Aorta (tissue), 5 donors: ENCODE results near the gene NCKAP5. TPM values are rescaled to one million over a fixed set of nuclear protein-coding genes. Genes with fewer than 3 reads are reported as not detected.
"Not testable (repeated sequence)": the region's sequence is repeated elsewhere in the genome, so short reads cannot be mapped to it uniquely, and the experiment has no call there.

ENCODE experiments used
- ATAC-seq: fragments of 200-7000 bp; cut with Tn5 transposase; one replicate; pipeline ENCODE4 v1.9.1; 2022; ENCODE audit warnings: moderate library complexity; ENCODE audit not compliant: low FRiP score
- DNase-seq, 2 donors: peaks; one replicate each; pipeline ENCODE4 v3.0.0-alpha.2; 2020
- H3K27ac ChIP-seq, 2 donors: one replicate each; pipeline ENCODE4 v1.5.1; 2013; ENCODE audit warnings: low read length in 2 of 2, mild to moderate bottlenecking in 2 of 2, moderate library complexity in 2 of 2, control low read depth in 1 of 2, inconsistent platforms in 1 of 2, low read depth in 1 of 2
- H3K27me3 ChIP-seq, 2 donors: one replicate each; pipeline ENCODE4 v1.6.1; 2013; ENCODE audit warnings: control low read depth in 1 of 2, low read length in 1 of 2, mild to moderate bottlenecking in 1 of 2, moderate library complexity in 1 of 2; ENCODE audit not compliant: insufficient read depth in 2 of 2, control insufficient read depth in 1 of 2
- H3K36me3 ChIP-seq, 2 donors: one replicate each; pipeline ENCODE4 v1.6.1; 2013; ENCODE audit warnings: control low read depth in 1 of 2, low read length in 1 of 2, mild to moderate bottlenecking in 1 of 2; ENCODE audit not compliant: insufficient read depth in 2 of 2, control insufficient read depth in 1 of 2
- H3K4me1 ChIP-seq, 2 donors: one replicate each; pipeline ENCODE4 v1.6.1; 2013; ENCODE audit warnings: low read length in 2 of 2, control low read depth in 1 of 2, mild to moderate bottlenecking in 1 of 2, moderate library complexity in 1 of 2; ENCODE audit not compliant: insufficient read depth in 2 of 2, control insufficient read depth in 1 of 2
- H3K4me3 ChIP-seq, 2 donors: one replicate each; pipeline ENCODE4 v1.5.1; 2013; ENCODE audit warnings: low read length in 2 of 2, control low read depth in 1 of 2, mild to moderate bottlenecking in 1 of 2
- H3K9me3 ChIP-seq: one replicate; pipeline ENCODE4 v1.6.1; 2013; ENCODE audit warnings: mild to moderate bottlenecking, low read length; ENCODE audit not compliant: control insufficient read depth
- WGBS, 2 donors: extraction: QIAGEN DNeasy Blood & Tissue Kit; methylation state at CpG; one replicate each; pipeline ENCODE4 v1.1.7; 2013; 5-methylcytosine and 5-hydroxymethylcytosine counted together
- intact Hi-C, 2 donors: fragments of 100-400 bp; cut with DNase I; formaldehyde crosslinking; loops; one replicate each; pipeline versions ENCODE4 v1.14.2 to v1.15.0; 2022
- polyA plus RNA-seq, 2 donors: library from polyadenylated mRNA; stranded (reverse); fragments of 200-250 nt; gene quantifications; one replicate each; pipeline ENCODE4 v1.2.3, GENCODE V29; 2013
- total RNA-seq, 2 donors: library from RNA; stranded (reverse); fragmentation: NEBNext Ultra II Directional; extraction: Animal tissue kit (Norgen Biotek cat#: 25700); gene quantifications; one replicate each; pipeline ENCODE4 v1.2.1, GENCODE V29; 2021
- donor health status: healthy with polysubstance abuse.
- donor health status: Bipolar disorder and iron deficiency.
- donor health status: DM: no; HTN: no; CAD: no.
- donor health status: DM: no; HTN: no; CAD: no.
- donor health status: DM: yes; HTN: yes; CAD: no.

Gene NCKAP5
- total and polyA plus RNA-seq, 4 donors, result 0.75 to 7.5 (median 2.4) TPM; not detected in 1

DNA sequence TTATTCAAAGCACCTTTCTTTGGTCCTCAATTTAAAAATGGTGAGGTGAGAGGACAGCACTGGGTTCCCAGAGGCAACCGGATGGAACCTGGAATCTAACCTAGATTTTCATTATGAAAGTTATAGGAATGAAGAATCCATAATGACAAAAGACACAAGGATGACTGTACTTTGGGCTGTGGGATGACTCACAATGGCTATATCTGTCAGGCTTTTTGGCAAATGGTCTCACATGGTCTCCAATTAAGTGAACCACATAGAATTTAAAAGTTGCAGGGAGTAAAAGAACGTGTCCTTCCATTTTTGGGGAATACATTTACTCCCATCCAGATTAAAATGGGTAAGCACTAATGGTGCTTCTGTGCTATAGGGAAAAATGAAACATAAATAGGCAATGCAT is 866.5 kb downstream of the NCKAP5 start:
- H3K27me3 ChIP-seq, result peaks cover 0 to 1% of the 10 kb centered on the region in 2 donors
- 78 to 81% methylated on average over 2 of the region's 2 CpGs for whole genome bisulfite sequencing, 2 donors
- no peak overlapping the region for H3K4me3 ChIP-seq
- intact Hi-C loops, result no loop called here
- H3K4me1 ChIP-seq, result no peaks in the 10 kb centered on the region
- no peak overlapping the region for H3K27ac ChIP-seq
- ATAC-seq, result no peak
- no peaks in the 10 kb centered on the region for H3K36me3 ChIP-seq
- H3K9me3 ChIP-seq, result no peaks in the 10 kb centered on the region
- DNase-seq, result no peak

DNA sequence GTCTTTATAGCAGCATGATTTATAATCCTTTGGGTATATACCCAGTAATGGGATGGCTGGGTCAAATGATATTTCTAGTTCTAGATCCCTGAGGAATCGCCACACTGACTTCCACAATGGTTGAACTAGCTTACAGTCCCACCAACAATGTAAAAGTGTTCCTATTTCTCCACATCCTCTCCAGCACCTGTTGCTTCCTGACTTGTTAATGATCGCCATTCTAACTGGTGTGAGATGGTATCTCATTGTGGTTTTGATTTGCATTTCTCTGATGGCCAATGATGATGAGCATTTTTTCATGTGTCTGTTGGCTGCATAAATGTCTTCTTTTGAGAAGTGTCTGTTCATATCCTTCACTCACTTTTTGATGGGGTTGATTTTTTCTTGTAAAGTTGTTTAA is 868.5 kb downstream of the NCKAP5 start:
- H3K27me3 ChIP-seq, H3K9me3 ChIP-seq, DNase-seq, intact Hi-C loops, ATAC-seq, H3K36me3 ChIP-seq, H3K27ac ChIP-seq, H3K4me1 ChIP-seq, H3K4me3 ChIP-seq: not testable (repeated sequence)
- 89 to 92% methylated on average over 1 of the region's 2 CpGs for WGBS, 2 donors

DNA sequence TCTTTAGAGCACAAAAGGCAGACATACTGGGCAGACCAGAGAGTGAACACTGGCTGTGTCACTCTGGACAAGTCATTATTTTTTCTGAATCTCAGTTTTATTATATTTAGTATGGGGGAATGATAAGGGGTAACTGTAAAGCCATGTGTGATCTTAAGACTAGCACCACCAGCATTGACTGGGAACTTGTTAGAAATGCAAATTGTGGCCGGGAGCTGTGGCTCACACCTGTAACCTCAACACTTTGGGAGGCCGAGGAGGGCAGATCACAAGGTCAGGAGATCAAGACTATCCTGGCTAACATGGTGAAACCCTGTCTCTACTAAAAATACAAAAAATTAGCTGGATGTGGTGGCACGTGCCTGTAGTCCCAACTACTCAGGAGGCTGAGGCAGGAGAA is 869.9 kb downstream of the NCKAP5 start:
- ATAC-seq, H3K4me1 ChIP-seq, H3K4me3 ChIP-seq, H3K27ac ChIP-seq, H3K36me3 ChIP-seq, H3K27me3 ChIP-seq, DNase-seq, intact Hi-C loops, H3K9me3 ChIP-seq: not testable (repeated sequence)
- WGBS, 2 donors, result 70 to 76% methylated on average over 3 of the region's 3 CpGs

DNA sequence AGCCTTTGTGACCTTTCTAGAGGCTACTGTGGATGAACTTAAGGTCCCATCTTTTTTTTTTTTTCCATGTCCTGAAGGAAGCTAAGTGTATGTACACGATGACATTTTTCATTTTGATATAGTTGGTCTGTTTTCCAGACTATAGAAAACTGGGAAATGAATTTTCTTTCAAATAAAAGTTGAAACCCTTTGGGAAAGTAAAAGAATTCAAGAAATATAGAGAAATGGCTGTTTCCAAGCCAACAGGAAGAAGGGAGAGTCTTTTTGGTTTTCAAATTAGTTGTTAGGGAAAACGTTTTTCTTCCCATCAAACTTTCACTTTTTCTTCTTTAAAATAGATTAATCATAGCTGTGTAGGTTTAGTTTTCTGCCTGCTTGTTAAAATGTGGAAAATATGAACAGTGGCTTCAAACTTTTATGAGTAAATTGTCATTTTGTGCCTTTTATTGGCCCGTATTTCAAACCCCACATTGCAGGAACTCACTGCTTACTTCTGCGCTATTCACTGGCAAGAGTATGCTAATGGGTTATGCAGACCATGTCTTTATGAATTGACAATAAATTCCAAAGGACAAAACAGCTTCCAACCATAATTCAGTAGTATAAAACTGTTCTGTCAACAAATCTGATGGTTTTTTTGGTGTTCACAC is 870.6 kb downstream of the NCKAP5 start:
- ATAC-seq (no peak), DNase-seq (no peak)
- Histone ChIP-seq H3K4me1 (no peaks in the 10 kb centered on the region), H3K27ac (no peak overlapping the region), H3K4me3 (no peak overlapping the region), H3K27me3 (no peaks in the 10 kb centered on the region), H3K9me3 (no peaks in the 10 kb centered on the region), H3K36me3 (no peaks in the 10 kb centered on the region)
- intact Hi-C loops, result no loop called here
- 59 to 60% methylated on average over 4 of the region's 4 CpGs for WGBS, 2 donors

DNA sequence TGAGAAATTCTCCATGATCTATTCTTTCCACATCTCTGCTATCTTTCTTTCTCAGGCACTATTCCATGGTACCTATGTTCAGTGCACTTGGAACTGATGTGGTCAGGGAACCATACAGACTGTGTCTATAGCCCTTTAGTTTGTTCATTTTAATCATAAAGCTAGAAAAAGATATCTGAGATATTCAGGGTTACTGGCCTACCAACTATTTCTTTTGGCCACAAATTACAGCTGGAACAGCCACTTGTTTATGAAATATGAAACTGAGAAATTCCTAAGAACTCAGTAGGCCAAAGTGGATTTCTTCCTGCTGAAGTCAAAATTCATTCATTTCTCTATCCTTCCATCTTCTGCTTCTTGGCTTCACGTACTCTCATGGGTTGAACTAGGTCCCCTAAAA is 875.4 kb downstream of the NCKAP5 start:
- H3K9me3 ChIP-seq, result no peaks in the 10 kb centered on the region
- ATAC-seq (no peak), DNase-seq (no peak)
- H3K4me3 ChIP-seq, result no peak overlapping the region
- H3K27ac ChIP-seq, result no peak overlapping the region
- no peaks in the 10 kb centered on the region for H3K4me1 ChIP-seq
- H3K36me3 ChIP-seq, result no peaks in the 10 kb centered on the region
- no peaks in the 10 kb centered on the region for H3K27me3 ChIP-seq
- 82 to 86% methylated on average over 1 of the region's 1 CpG for WGBS, 2 donors
- intact Hi-C loops, result no loop called here

DNA sequence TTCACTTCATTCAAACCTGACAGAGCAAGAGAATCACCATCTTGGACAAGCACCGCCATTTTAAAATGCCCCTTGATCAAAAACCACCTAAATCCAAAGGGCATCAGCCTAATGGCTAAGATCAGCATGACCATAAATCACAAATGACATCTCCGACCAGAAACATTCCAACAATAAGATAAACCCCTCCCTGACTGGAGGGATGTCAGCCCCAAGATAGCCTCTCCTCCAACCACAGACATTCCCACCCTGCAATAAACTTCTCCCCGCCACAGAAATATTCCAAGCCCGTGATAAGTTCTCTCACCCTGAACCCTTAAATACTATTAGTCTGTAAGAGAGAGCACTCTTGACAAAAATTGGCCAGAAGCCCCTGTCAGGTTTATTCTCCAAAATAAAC is 876.7 kb downstream of the NCKAP5 start:
- ATAC-seq (no peak), DNase-seq (no peak)
- WGBS, 2 donors, result 71 to 73% methylated on average over 4 of the region's 4 CpGs
- no peak overlapping the region for H3K4me3 ChIP-seq
- H3K4me1 ChIP-seq, result no peaks in the 10 kb centered on the region
- H3K36me3 ChIP-seq, result no peaks in the 10 kb centered on the region
- no peaks in the 10 kb centered on the region for H3K9me3 ChIP-seq
- no peak overlapping the region for H3K27ac ChIP-seq
- H3K27me3 ChIP-seq, result no peaks in the 10 kb centered on the region
- intact Hi-C loops, result no loop called here

DNA sequence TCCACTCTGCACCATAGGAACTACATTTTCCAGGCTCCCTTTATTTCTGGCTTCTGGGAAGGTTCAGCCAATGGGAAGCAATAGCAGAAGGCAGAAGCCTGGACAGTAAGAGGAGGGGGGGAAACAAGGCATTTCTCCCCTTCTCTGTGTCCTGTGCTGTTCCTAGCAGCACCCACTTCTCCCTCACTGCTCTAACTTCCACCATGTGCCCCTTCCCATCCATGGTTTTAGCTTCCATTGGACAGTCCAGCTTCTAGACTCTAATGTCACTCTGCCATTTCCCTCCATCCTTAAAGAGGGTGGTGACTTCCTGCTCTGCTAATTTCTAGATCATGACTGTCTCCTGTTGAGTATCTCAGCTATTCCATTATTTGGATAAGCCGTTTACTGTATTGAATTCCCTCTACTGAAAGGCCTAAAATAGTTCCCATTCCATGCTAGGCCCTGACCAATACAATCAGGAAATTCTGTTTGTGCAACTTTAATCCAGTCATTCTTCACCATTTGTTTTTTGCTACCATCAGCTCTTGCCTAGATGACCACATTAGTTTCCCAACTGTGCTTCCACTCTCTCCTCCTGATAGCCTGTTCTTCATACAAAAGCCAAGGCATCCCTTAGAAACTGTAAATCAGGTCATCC is 877.5 kb downstream of the NCKAP5 start:
- Histone ChIP-seq H3K4me3 (no peak overlapping the region), H3K27ac (no peak overlapping the region), H3K4me1 (no peaks in the 10 kb centered on the region), H3K9me3 (no peaks in the 10 kb centered on the region), H3K36me3 (no peaks in the 10 kb centered on the region), H3K27me3 (no peaks in the 10 kb centered on the region)
- intact Hi-C loops, result no loop called here
- 22 to 24% methylated on average over 1 of the region's 1 CpG for WGBS, 2 donors
- DNase-seq (no peak), ATAC-seq (no peak)

DNA sequence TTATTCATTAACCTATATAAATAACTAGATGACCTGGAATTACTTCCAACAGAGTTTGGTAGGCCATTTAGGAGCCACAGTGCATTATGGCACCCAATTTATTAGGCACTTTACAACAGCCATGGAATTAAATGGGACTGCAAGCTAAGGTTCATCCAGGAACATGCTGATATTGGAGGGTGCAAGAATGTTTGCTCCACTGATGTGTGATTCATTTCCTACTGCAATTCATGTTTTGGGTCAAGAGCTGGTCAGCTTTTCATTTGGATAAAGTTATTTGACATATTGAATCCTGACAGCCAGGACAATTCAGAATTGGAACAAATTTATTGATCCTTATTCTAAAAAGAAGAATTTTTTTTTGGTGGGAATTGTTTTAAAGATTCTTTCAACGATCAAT is 886.5 kb downstream of the NCKAP5 start:
- DNase-seq, result no peak
- no peaks in the 10 kb centered on the region for H3K9me3 ChIP-seq
- H3K4me1 ChIP-seq, result no peaks in the 10 kb centered on the region
- no peak overlapping the region for H3K4me3 ChIP-seq
- 90 to 93% methylated on average over 1 of the region's 1 CpG for WGBS, 2 donors
- no peaks in the 10 kb centered on the region for H3K36me3 ChIP-seq
- H3K27me3 ChIP-seq, result no peaks in the 10 kb centered on the region
- no peak overlapping the region for H3K27ac ChIP-seq
- intact Hi-C loops, result no loop called here
- no peak for ATAC-seq

DNA sequence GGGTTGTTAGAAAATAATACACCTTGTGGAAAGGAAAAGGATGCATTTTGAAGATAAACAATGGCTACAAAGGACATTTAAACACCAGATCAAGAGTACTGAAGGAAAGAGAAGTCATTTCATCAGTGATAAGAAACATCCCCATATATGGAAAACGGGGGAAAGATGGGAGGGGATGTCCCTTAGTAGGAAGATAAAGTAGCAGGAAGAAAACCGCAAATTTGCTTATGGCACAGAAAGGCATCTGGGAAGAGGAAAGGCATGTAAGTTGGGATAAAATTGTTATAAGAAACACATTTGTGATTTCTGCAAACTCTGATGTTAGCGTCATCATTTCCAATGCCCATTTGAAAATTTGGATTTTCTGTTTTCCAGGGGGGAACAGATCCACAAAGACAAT is 887.7 kb downstream of the NCKAP5 start:
- WGBS, 2 donors, result 62 to 69% methylated on average over 3 of the region's 3 CpGs
- Histone ChIP-seq H3K27me3 (no peaks in the 10 kb centered on the region), H3K4me1 (no peaks in the 10 kb centered on the region), H3K36me3 (no peaks in the 10 kb centered on the region), H3K9me3 (no peaks in the 10 kb centered on the region), H3K27ac (no peak overlapping the region), H3K4me3 (no peak overlapping the region)
- ATAC-seq (no peak), DNase-seq (no peak)
- intact Hi-C loops, result no loop called here
